Cardiac fibroblast (primary cell): Measurements from ENCODE around the gene SMG7.

Source experiments
- DNase-seq, 2 donors: peaks; one replicate each; pipeline versions ENCODE4 v3.0.0 to v3.0.0-alpha.2; 2010; ENCODE audit warnings: low read depth in 2 of 2
- H3K4me3 ChIP-seq, 2 donors: replicated peaks in 1 of 2; 1 replicate in 1 of 2; 2 replicates in 1 of 2; pipeline ENCODE4 v1.5.1; 2011; ENCODE audit warnings: low read depth in 2 of 2, low read length in 2 of 2, mild to moderate bottlenecking in 2 of 2, moderate library complexity in 1 of 2
- TF ChIP-seq, protein P1 (sequence below): IDR thresholded peaks from one replicate; pipeline ENCODE4 v1.5.1; 2011; ENCODE audit warnings: low read depth, mild to moderate bottlenecking, low read length, inconsistent platforms

Gene SMG7

GRCh38 chr1:183477986-183478781 lies 5.9 kb downstream of the SMG7 start:
- TF ChIP-seq, protein P1, sequence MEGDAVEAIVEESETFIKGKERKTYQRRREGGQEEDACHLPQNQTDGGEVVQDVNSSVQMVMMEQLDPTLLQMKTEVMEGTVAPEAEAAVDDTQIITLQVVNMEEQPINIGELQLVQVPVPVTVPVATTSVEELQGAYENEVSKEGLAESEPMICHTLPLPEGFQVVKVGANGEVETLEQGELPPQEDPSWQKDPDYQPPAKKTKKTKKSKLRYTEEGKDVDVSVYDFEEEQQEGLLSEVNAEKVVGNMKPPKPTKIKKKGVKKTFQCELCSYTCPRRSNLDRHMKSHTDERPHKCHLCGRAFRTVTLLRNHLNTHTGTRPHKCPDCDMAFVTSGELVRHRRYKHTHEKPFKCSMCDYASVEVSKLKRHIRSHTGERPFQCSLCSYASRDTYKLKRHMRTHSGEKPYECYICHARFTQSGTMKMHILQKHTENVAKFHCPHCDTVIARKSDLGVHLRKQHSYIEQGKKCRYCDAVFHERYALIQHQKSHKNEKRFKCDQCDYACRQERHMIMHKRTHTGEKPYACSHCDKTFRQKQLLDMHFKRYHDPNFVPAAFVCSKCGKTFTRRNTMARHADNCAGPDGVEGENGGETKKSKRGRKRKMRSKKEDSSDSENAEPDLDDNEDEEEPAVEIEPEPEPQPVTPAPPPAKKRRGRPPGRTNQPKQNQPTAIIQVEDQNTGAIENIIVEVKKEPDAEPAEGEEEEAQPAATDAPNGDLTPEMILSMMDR: no peak
- DNase-seq: no peak

DNA sequence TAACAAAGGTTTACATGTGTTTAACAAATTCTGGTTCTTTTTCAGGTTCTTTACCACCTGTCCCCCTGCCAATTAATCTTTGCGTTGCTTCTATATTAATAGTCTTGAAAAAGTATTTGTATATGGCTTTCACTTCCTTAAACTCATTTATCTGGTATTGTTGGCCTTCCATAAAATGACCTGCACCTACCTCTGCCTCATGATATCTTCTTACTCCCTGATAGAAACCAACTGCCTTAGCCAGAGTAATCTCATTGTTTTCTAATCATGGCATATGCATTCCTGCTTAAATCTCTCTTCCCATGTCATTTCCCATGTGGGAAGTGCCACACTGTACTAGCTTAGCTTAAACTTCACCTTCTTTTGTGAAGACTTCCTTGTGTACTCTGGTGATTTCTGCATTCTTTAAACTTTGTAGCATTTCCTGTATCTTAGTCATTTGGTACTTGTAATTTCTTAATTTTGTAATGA lies 8.7 kb downstream of the SMG7 start:
- H3K4me3 ChIP-seq: no peak overlapping the region
- TF ChIP-seq, protein P1: no peak
- DNase-seq: peak; percentile 26 to 61

More at GRCh38 chr1:183477986-183478781, 5.9 kb downstream of the SMG7 start:
- no peak overlapping the region for H3K4me3 ChIP-seq

GRCh38 chr1:183483224-183483623 lies 10.9 kb downstream of the SMG7 start:
- no peak overlapping the region for H3K4me3 ChIP-seq
- DNase-seq: no peak
- TF ChIP-seq, protein P1: no peak

GRCh38 chr1:183484254-183484653 lies 12.0 kb downstream of the SMG7 start:
- no peak overlapping the region for H3K4me3 ChIP-seq
- TF ChIP-seq, protein P1: no peak
- no peak for DNase-seq

GRCh38 chr1:183484851-183485250 lies 12.6 kb downstream of the SMG7 start:
- TF ChIP-seq, protein P1: no peak
- H3K4me3 ChIP-seq: no peak overlapping the region
- DNase-seq: no peak

DNA sequence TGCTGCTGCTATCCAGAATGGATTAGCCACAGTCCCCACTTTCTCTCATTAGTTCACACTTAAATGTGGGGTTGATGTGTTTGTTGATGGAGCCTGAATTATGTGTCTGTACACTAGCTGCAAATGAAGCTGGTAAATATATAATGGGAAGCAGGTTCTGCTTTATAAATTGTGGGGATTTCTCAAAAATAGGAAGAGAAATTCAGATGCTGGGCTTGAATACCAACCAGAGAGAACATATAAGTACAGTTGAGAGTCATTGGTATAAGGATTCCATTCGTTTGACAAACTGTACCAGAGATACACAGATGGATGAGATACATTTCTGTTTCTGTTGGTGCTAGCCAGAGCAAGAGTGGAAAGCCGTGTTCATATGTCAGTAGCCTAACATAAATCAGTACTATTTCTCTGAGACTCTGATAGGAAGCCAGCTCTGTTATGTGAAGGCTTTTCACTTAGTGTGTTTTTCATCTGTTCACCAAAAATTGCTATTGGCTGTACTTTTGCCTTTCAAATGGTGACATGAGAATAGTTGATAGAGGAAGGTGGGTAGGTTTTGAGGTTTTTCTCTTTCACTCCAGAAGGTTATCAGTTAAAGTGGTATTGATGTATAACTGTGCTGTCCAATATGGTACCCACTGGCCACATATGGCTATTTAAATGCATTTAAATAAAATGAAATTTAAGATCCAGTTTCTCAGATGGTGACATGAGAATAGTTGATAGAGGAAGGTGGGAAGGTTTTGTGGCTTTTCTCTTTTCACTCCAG lies 15.6 kb downstream of the SMG7 start:
- no peak overlapping the region for H3K4me3 ChIP-seq
- DNase-seq: no peak
- TF ChIP-seq, protein P1: no peak
